ENCODE data around the gene TMEM132D. TPM values are rescaled to one million over a fixed set of nuclear protein-coding genes. Genes with fewer than 3 reads are reported as not detected.

The TMEM132D gene
- total and polyA plus RNA-seq, 8 donors = 0.26 to 2.5 (median 0.88) TPM; not detected in 1

DNA sequence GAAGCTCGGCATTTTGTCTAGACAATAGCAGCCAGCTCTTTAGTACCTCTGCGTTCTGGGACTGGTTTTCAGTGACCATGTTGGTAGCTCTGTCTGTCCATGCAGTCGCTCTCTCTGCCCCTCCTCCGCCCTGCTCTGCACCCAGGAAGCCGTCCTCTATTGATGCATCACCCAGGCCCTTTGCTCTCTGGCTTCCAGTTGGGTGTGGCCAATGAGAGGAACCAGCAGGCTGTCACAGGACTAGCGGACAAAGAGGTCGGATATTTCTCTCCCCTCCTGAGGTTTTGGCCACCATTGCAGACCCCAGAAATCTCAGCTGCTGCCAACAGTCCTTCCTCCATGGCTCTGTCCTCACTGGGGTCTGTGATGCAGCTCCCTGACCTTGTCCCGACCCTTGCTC is 180.6 kb downstream of the TMEM132D start:
- ATAC-seq (no peak), DNase-seq (no peak)
- Histone ChIP-seq H3K36me3 (no peaks in the 10 kb centered on the region), H3K27me3 (no peaks in the 10 kb centered on the region), H3K4me1 (no peaks in the 10 kb centered on the region), H3K27ac (no peak overlapping the region), H3K4me3 (no peak overlapping the region), H3K9me3 (peaks cover 0 to 24% of the 10 kb centered on the region in 2 donors)
- TF ChIP-seq, protein P1, sequence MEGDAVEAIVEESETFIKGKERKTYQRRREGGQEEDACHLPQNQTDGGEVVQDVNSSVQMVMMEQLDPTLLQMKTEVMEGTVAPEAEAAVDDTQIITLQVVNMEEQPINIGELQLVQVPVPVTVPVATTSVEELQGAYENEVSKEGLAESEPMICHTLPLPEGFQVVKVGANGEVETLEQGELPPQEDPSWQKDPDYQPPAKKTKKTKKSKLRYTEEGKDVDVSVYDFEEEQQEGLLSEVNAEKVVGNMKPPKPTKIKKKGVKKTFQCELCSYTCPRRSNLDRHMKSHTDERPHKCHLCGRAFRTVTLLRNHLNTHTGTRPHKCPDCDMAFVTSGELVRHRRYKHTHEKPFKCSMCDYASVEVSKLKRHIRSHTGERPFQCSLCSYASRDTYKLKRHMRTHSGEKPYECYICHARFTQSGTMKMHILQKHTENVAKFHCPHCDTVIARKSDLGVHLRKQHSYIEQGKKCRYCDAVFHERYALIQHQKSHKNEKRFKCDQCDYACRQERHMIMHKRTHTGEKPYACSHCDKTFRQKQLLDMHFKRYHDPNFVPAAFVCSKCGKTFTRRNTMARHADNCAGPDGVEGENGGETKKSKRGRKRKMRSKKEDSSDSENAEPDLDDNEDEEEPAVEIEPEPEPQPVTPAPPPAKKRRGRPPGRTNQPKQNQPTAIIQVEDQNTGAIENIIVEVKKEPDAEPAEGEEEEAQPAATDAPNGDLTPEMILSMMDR (IDR thresholded peaks at IDR 0.05) = no peak
- intact Hi-C loops (cut with DNase I) = no loop called here

DNA sequence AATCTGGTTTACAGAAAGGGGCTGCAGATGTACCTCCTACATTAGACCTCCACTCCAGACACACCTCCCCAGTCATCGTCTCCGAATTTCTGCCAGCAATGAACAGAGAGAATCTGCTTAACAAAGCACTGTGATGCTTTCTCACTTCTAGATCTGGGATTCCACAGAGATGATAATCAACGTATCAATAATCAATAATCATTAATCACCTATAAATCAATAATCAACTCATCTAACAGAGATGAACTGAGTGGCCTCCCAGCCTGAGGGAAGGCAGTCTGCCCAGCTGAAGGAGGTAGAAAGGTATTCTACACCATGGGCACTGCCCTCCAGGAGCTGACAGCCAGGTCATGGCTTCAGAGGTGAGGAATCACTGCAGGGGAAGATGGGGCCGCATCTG is 183.2 kb downstream of the TMEM132D start:
- Histone ChIP-seq H3K4me1 (no peaks in the 10 kb centered on the region), H3K27ac (no peak overlapping the region), H3K36me3 (no peaks in the 10 kb centered on the region), H3K4me3 (no peak overlapping the region), H3K27me3 (no peaks in the 10 kb centered on the region), H3K9me3 (peaks cover 0 to 21% of the 10 kb centered on the region in 2 donors)
- TF ChIP-seq, protein P1 (IDR thresholded peaks at IDR 0.05) = no peak
- no peak for DNase-seq
- intact Hi-C loops (cut with DNase I) = no loop called here
- ATAC-seq = no peak

DNA sequence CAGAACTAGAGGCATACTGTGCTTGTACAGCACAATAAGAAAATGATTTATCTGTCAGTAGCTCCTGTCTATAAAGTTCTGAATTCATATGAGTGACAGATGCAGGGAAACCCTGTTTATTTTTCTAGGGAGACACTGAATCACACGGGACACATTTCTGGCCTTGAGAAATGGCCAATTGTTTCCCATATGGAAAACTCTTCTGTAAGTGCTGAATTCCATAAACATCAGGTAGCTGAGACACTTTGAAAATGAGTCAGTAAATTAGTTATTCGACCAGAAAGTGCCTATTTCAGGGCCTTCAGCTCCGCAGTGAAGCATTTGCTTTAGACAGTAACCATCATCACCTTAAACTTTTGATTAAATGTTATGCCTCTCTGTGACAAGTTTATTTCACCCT is 184.4 kb downstream of the TMEM132D start:
- Histone ChIP-seq H3K27ac (no peak overlapping the region), H3K4me3 (no peak overlapping the region), H3K4me1 (no peaks in the 10 kb centered on the region), H3K27me3 (no peaks in the 10 kb centered on the region), H3K36me3 (no peaks in the 10 kb centered on the region), H3K9me3 (peaks cover 0 to 20% of the 10 kb centered on the region in 2 donors)
- intact Hi-C loops (cut with DNase I) = no loop called here
- no peak for ATAC-seq
- TF ChIP-seq, protein P1 (IDR thresholded peaks at IDR 0.05) = no peak
- DNase-seq = no peak

DNA sequence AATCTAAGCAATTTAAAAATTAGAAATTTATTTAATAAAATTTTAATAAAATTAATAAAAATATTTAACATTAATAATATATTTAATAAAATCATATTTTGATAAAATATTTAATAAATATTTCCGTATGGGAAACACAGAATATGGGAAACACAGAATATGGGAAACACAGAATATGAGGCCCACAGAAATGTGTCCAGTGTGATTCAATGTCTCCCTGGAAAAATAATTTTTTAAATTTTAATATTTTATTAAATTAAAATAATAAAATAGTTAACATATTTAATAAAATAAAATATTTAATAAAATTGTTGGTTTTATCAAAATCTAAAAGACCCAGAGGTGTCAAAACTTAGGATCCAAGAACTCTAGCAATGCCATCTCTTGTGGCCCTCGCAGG is 186.4 kb downstream of the TMEM132D start:
- DNase-seq (no peak), ATAC-seq (no peak)
- H3K36me3 ChIP-seq = no peaks in the 10 kb centered on the region
- TF ChIP-seq, protein P1 (IDR thresholded peaks at IDR 0.05) = no peak
- no peaks in the 10 kb centered on the region for H3K27me3 ChIP-seq
- H3K27ac ChIP-seq = no peak overlapping the region
- H3K9me3 ChIP-seq = peaks cover 0 to 23% of the 10 kb centered on the region in 2 donors
- no peaks in the 10 kb centered on the region for H3K4me1 ChIP-seq
- H3K4me3 ChIP-seq = no peak overlapping the region
- intact Hi-C loops (cut with DNase I) = no loop called here

DNA sequence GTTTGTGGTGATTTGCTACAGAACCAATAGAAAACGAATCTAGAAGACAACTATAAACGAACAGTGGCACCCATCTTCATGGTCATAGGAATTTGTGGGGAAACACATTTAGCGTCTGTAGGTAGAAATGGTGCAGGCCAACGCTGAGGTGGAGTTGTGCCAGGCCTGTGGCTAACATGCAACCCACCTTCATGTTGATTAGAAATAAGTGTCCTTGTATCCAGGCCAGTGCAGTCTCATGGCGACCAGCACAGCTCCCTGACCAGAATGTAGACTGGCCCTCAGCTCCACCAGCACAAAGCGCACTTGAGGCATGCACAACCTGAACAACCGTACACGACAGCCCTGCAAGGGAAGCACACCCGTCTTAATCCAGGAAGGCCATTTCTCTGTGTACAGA is 187.0 kb downstream of the TMEM132D start:
- ATAC-seq = no peak
- intact Hi-C loops (cut with DNase I) = no loop called here

More for the DNA sequence above, 187.0 kb downstream of the TMEM132D start:
- Histone ChIP-seq H3K9me3 (peaks cover 0 to 20% of the 10 kb centered on the region in 2 donors), H3K36me3 (no peaks in the 10 kb centered on the region), H3K4me1 (no peaks in the 10 kb centered on the region), H3K4me3 (no peak overlapping the region), H3K27ac (no peak overlapping the region), H3K27me3 (no peaks in the 10 kb centered on the region)
- TF ChIP-seq, protein P1 (IDR thresholded peaks at IDR 0.05) = no peak
- no peak for DNase-seq
